HUES48 (cell line): ENCODE results near the gene PROX2.

Source experiments
- H3K27ac ChIP-seq: one replicate; pipeline ENCODE4 v1.7.0; 2013; ENCODE audit warnings: low read depth, low read length, inconsistent platforms
- H3K27me3 ChIP-seq: 2 replicates; pipeline ENCODE4 v1.6.1; 2013; ENCODE audit warnings: mild to moderate bottlenecking, low read length; ENCODE audit not compliant: control insufficient read depth, insufficient read depth
- H3K36me3 ChIP-seq: 2 replicates; pipeline ENCODE4 v1.6.1; 2013; ENCODE audit warnings: low read length; ENCODE audit not compliant: control insufficient read depth, insufficient read depth
- H3K4me1 ChIP-seq: 2 replicates; pipeline ENCODE4 v1.6.1; 2013; ENCODE audit warnings: mild to moderate bottlenecking, low read length; ENCODE audit not compliant: control insufficient read depth, insufficient read depth
- H3K4me3 ChIP-seq: 2 replicates; pipeline ENCODE4 v1.5.1; 2013; ENCODE audit warnings: mild to moderate bottlenecking, low read depth, low read length
- H3K9ac ChIP-seq: 2 replicates; pipeline ENCODE4 v1.6.1; 2013; ENCODE audit warnings: mild to moderate bottlenecking, low read depth, low read length, moderate library complexity
- H3K9me3 ChIP-seq: 2 replicates; pipeline ENCODE4 v1.6.1; 2013; ENCODE audit warnings: low read length; ENCODE audit not compliant: control insufficient read depth, insufficient read depth

Gene PROX2

DNA sequence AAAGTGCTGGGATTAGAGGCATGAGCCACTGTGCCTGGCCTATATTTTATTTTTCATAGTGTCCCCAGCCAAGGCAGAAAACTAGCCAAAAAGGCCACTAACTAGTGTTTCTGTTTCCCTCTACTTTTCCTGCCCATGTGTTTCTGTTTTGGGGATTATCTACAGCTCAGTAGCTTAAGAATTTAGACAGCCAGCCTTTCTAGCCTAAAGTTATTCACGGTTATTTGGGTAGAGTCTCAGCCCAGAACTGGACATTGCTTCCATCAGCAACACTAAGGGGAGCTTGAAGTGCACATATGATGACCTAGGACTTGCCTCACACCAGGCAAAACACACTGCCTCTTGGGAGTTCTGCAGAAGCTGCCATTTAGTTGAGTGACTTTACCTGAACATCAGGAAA, 17.9 kb downstream of the PROX2 start:
- H3K36me3 ChIP-seq = no peaks in the 10 kb centered on the region
- H3K9me3 ChIP-seq = no peaks in the 10 kb centered on the region
- no peak overlapping the region for H3K9ac ChIP-seq
- no peak overlapping the region for H3K27ac ChIP-seq
- H3K27me3 ChIP-seq = no peaks in the 10 kb centered on the region
- no peak overlapping the region for H3K4me3 ChIP-seq
- H3K4me1 ChIP-seq = no peaks in the 10 kb centered on the region

DNA sequence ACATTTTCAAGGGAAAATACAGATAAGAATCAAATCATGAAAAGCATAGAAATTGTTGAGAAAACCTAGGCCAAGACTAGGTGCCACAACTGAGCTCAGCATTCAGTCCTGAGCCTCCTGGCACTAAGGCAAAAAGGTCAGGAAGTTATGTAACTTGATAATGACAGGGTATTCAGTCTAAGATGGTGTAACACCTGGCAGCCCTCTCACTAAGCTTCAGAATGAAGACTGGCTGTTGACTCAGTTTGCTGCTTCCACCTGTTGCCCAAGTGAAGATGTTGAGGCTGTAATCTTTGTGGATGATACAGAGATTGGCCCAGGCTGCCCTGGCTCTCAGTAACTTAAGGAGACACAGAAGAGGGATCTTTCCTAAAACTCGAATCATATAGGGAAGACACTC, 19.6 kb downstream of the PROX2 start:
- no peak overlapping the region for H3K4me3 ChIP-seq
- no peaks in the 10 kb centered on the region for H3K27me3 ChIP-seq
- no peaks in the 10 kb centered on the region for H3K4me1 ChIP-seq
- H3K9ac ChIP-seq = no peak overlapping the region
- H3K9me3 ChIP-seq = no peaks in the 10 kb centered on the region
- no peaks in the 10 kb centered on the region for H3K36me3 ChIP-seq
- no peak overlapping the region for H3K27ac ChIP-seq

GRCh38 chr14:74855945-74856344, 20.0 kb downstream of the PROX2 start:
- no peaks in the 10 kb centered on the region for H3K9me3 ChIP-seq
- H3K36me3 ChIP-seq = no peaks in the 10 kb centered on the region
- H3K9ac ChIP-seq = no peak overlapping the region
- H3K4me1 ChIP-seq = no peaks in the 10 kb centered on the region
- H3K4me3 ChIP-seq = no peak overlapping the region
- H3K27me3 ChIP-seq = no peaks in the 10 kb centered on the region
- no peak overlapping the region for H3K27ac ChIP-seq

- Histone ChIP-seq H3K27me3 (no peaks in the 10 kb centered on the region), H3K36me3 (no peaks in the 10 kb centered on the region), H3K4me1 (no peaks in the 10 kb centered on the region), H3K4me3 (no peak overlapping the region), H3K9ac (no peak overlapping the region), H3K27ac (no peak overlapping the region), H3K9me3 (no peaks in the 10 kb centered on the region)
These were observed 20.9 kb downstream of the PROX2 start for GRCh38 chr14:74855021-74855420.

- Histone ChIP-seq H3K27ac (no peak overlapping the region), H3K4me1 (no peaks in the 10 kb centered on the region), H3K36me3 (no peaks in the 10 kb centered on the region), H3K9ac (no peak overlapping the region), H3K4me3 (no peak overlapping the region), H3K9me3 (no peaks in the 10 kb centered on the region), H3K27me3 (no peaks in the 10 kb centered on the region)
These were observed 22.4 kb downstream of the PROX2 start for GRCh38 chr14:74853581-74853980.

GRCh38 chr14:74852922-74853530, 22.9 kb downstream of the PROX2 start:
- Histone ChIP-seq H3K9me3 (no peaks in the 10 kb centered on the region), H3K9ac (no peak overlapping the region), H3K4me1 (no peaks in the 10 kb centered on the region)

GRCh38 chr14:74848768-74849167, 27.2 kb downstream of the PROX2 start:
- H3K27me3 ChIP-seq = no peaks in the 10 kb centered on the region
- no peaks in the 10 kb centered on the region for H3K4me1 ChIP-seq
- no peak overlapping the region for H3K9ac ChIP-seq
- no peak overlapping the region for H3K27ac ChIP-seq
- no peaks in the 10 kb centered on the region for H3K36me3 ChIP-seq
- no peaks in the 10 kb centered on the region for H3K9me3 ChIP-seq
- H3K4me3 ChIP-seq = no peak overlapping the region

More at GRCh38 chr14:74852922-74853530, 22.9 kb downstream of the PROX2 start:
- Histone ChIP-seq H3K4me3 (no peak overlapping the region), H3K27ac (no peak overlapping the region), H3K36me3 (no peaks in the 10 kb centered on the region), H3K27me3 (no peaks in the 10 kb centered on the region)

- no peak overlapping the region for H3K9ac ChIP-seq
- no peaks in the 10 kb centered on the region for H3K27me3 ChIP-seq
- no peak overlapping the region for H3K4me3 ChIP-seq
- no peaks in the 10 kb centered on the region for H3K36me3 ChIP-seq
- no peak overlapping the region for H3K27ac ChIP-seq
- H3K9me3 ChIP-seq = no peaks in the 10 kb centered on the region
- H3K4me1 ChIP-seq = no peaks in the 10 kb centered on the region
These were observed 28.8 kb downstream of the PROX2 start for GRCh38 chr14:74846968-74847665.

DNA sequence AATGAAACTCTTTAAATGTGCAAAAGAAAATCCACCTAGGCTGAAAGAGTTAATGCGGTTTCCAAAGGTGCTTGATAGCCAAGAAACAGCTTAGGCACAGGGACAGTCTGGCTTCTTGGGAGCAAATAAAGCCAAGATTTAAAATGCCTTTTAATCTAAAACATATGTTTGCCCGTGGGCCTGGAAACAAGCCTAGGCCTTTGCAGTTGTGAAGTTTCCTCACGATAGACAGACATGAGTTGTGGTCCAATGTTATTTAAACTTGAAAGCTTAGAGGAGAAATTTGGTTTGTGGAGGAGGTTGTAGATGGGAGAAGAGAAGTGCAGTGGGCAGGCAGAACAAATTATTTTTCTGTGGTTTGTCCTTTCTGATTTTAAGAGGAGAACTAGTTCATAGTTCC, 29.8 kb downstream of the PROX2 start:
- no peak overlapping the region for H3K9ac ChIP-seq
- H3K4me3 ChIP-seq = no peak overlapping the region
- no peaks in the 10 kb centered on the region for H3K27me3 ChIP-seq
- no peak overlapping the region for H3K27ac ChIP-seq
- no peaks in the 10 kb centered on the region for H3K4me1 ChIP-seq
- H3K9me3 ChIP-seq = no peaks in the 10 kb centered on the region
- no peaks in the 10 kb centered on the region for H3K36me3 ChIP-seq

GRCh38 chr14:74843653-74844052, 32.3 kb downstream of the PROX2 start:
- H3K9me3 ChIP-seq = no peaks in the 10 kb centered on the region
- H3K36me3 ChIP-seq = peaks cover 6% of the 10 kb centered on the region
- no peak overlapping the region for H3K27ac ChIP-seq
- no peaks in the 10 kb centered on the region for H3K27me3 ChIP-seq
- H3K4me3 ChIP-seq = no peak overlapping the region
- no peaks in the 10 kb centered on the region for H3K4me1 ChIP-seq
- H3K9ac ChIP-seq = no peak overlapping the region

DNA sequence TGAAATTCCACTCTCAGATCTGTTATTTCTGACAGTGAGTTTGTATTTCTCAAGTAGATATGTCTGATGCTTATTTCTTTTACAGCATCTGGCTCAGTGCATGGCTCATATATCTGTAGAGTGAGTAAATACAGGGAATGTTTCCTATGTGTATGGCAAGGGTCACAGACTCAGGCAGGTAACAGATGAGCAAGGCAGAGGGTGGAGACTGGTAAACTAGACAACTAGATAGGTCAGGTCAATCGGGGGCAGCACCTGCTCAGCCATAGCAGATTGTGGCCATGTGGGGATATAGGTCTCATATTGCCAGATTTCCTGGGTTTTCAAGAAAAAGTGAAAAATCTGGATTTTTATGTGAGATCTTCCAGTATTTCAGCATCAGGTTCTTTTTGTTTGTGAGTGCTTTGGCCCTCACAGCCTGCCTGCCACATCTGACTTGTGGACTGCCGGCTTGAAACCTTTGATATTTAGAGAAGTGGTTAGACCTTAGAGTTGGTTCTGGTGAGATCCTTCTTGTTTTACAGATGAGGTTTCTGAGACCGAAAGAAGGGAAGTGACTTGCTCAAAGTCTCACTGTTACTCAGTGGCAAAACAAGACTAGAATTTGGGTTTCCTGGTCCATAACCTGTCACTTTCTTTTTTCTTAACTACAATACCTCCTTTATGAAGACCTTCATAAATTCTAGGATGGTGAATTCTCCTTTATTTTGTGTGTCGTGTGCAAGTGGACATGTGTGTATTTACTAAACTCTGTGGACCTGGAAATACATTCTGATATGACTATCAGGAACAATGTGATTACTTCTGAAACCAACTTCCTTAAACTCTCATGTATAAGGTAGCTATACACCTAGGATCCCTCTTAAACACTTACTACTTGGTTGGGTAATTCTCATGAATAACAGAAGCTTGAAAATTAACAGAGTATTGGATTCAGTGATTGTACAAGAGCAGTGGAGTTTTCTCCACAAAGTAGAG, 34.4 kb downstream of the PROX2 start:
- Histone ChIP-seq H3K27me3 (no peaks in the 10 kb centered on the region), H3K9ac (no peak overlapping the region), H3K27ac (no peak overlapping the region)

More for the DNA sequence above, 34.4 kb downstream of the PROX2 start:
- peaks cover 14% of the 10 kb centered on the region for H3K36me3 ChIP-seq
- H3K4me1 ChIP-seq = no peaks in the 10 kb centered on the region
- no peak overlapping the region for H3K4me3 ChIP-seq
- no peaks in the 10 kb centered on the region for H3K9me3 ChIP-seq
